ENCODE measurements around the gene DHFR.

DNA sequence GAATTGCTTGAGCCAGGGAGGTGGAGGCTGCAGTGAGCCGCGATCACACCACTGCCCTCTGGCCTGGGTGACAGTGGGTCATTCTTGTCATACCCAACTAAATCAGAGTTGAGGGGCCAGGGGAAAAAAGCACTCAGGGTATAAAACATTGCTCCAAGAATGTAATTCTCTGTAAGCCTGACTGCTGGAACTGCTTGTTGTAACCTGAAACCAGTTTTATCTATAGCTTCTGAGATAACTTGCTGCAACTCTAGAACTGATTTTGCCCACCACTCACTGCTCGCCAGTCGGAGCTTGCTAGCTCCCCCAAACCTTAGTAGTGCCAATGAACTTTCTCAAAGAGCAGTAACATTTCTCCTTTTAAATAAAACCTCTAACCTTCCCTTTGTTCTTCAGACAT lies 9.9 kb downstream of the DHFR start:
- no peak for TF ChIP-seq EZH2phosphoT487 (IDR thresholded peaks at IDR 0.05; ENCODE audit: borderline replicate concordance, low read depth)
- TF ChIP-seq ELF1 (IDR thresholded peaks at IDR 0.05) = no peak
- TF ChIP-seq GATA2 (CRISPR knock-in tag; IDR thresholded peaks at IDR 0.05) = no peak
- TF ChIP-seq, protein P1, sequence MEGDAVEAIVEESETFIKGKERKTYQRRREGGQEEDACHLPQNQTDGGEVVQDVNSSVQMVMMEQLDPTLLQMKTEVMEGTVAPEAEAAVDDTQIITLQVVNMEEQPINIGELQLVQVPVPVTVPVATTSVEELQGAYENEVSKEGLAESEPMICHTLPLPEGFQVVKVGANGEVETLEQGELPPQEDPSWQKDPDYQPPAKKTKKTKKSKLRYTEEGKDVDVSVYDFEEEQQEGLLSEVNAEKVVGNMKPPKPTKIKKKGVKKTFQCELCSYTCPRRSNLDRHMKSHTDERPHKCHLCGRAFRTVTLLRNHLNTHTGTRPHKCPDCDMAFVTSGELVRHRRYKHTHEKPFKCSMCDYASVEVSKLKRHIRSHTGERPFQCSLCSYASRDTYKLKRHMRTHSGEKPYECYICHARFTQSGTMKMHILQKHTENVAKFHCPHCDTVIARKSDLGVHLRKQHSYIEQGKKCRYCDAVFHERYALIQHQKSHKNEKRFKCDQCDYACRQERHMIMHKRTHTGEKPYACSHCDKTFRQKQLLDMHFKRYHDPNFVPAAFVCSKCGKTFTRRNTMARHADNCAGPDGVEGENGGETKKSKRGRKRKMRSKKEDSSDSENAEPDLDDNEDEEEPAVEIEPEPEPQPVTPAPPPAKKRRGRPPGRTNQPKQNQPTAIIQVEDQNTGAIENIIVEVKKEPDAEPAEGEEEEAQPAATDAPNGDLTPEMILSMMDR (IDR thresholded peaks at IDR 0.05) = no peak
- TF ChIP-seq RFX5 (IDR thresholded peaks at IDR 0.05; ENCODE audit: low read length) = no peak
- TF ChIP-seq PBX3 (IDR thresholded peaks at IDR 0.05) = no peak
- TF ChIP-seq, protein P2, sequence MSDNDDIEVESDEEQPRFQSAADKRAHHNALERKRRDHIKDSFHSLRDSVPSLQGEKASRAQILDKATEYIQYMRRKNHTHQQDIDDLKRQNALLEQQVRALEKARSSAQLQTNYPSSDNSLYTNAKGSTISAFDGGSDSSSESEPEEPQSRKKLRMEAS (IDR thresholded peaks at IDR 0.05; ENCODE audit: low read depth) = no peak
- no peak for TF ChIP-seq POLR2AphosphoS5 (IDR thresholded peaks at IDR 0.05; ENCODE audit: low read depth, low read length)
- TF ChIP-seq TAF1 (IDR thresholded peaks at IDR 0.05; ENCODE audit: borderline replicate concordance, low read depth, low read length) = no peak
- no peak for TF ChIP-seq RAD21 (IDR thresholded peaks at IDR 0.05; ENCODE audit: low read length)
